Fibroblast of peridontal ligament (primary cell): ENCODE data around the gene ZC2HC1C.
"Not testable (repeated sequence)": the region's sequence is repeated elsewhere in the genome, so short reads cannot be mapped to it uniquely, and the experiment has no call there.

ENCODE experiments used
- DNase-seq: peaks from one replicate; pipeline ENCODE4 v3.0.0-alpha.2; 2010; ENCODE audit errors: extremely low read depth

Gene ZC2HC1C

GRCh38 chr14:75091251-75091650, 21.8 kb downstream of the ZC2HC1C start:
- DNase-seq: no peak

GRCh38 chr14:75092698-75093097, 23.3 kb downstream of the ZC2HC1C start:
- DNase-seq: no peak

GRCh38 chr14:75094896-75095295, 25.5 kb downstream of the ZC2HC1C start:
- DNase-seq: peak; percentile 93

- no peak for DNase-seq
Measured at GRCh38 chr14:75095690-75096089, 26.2 kb downstream of the ZC2HC1C start.

- DNase-seq: no peak
Measured at GRCh38 chr14:75096959-75097358, 27.5 kb downstream of the ZC2HC1C start.

- DNase-seq: no peak
Measured at GRCh38 chr14:75098212-75098611, 28.8 kb downstream of the ZC2HC1C start.

- no peak for DNase-seq
Measured at GRCh38 chr14:75098682-75099081, 29.2 kb downstream of the ZC2HC1C start.

GRCh38 chr14:75101491-75101890, 32.0 kb downstream of the ZC2HC1C start:
- no peak for DNase-seq

GRCh38 chr14:75107186-75107585, 37.7 kb downstream of the ZC2HC1C start:
- DNase-seq: no peak

- no peak for DNase-seq
Measured at GRCh38 chr14:75109877-75110276, 40.4 kb downstream of the ZC2HC1C start.

- no peak for DNase-seq
Measured at GRCh38 chr14:75113932-75114539, 44.6 kb downstream of the ZC2HC1C start.

GRCh38 chr14:75119056-75119455, 49.6 kb downstream of the ZC2HC1C start:
- DNase-seq: peak; percentile 22

- DNase-seq: no peak
Measured at GRCh38 chr14:75120541-75121291, 51.3 kb downstream of the ZC2HC1C start.

GRCh38 chr14:75121552-75121951, 52.1 kb downstream of the ZC2HC1C start:
- no peak for DNase-seq

- peak; percentile 25 for DNase-seq
Measured at GRCh38 chr14:75123991-75124390, 54.5 kb downstream of the ZC2HC1C start.

- DNase-seq: peak; percentile 74
Measured at GRCh38 chr14:75125617-75126016, 56.2 kb downstream of the ZC2HC1C start.

GRCh38 chr14:75126121-75126544, 56.7 kb downstream of the ZC2HC1C start:
- no peak for DNase-seq

GRCh38 chr14:75126679-75127473, 57.4 kb downstream of the ZC2HC1C start, which contains the start of gene NEK9:
Gene NEK9 (minus strand): TSS chr14:75127048. CDS start chr14:75126921, 127 bp downstream.
- DNase-seq: peak; percentile 82

GRCh38 chr14:75127474-75127820, 58.0 kb downstream of the ZC2HC1C start:
- DNase-seq: not testable (repeated sequence)

- no peak for DNase-seq
Measured at GRCh38 chr14:75127903-75128595, 58.6 kb downstream of the ZC2HC1C start.

GRCh38 chr14:75128596-75128990, 59.2 kb downstream of the ZC2HC1C start:
- DNase-seq: no peak
